RWPE1 (cell line): ENCODE measurements around the gene KLHL2.

Experiments
- CTCF ChIA-PET: fragments of 350-600 bp; sonication (Branson Sonifier 250); formaldehyde crosslinking; extraction: SDS; loops from one replicate; lab custom pipeline; 2021; lab: Yijun Ruan, JAX
- POLR2A ChIA-PET: fragments of 400-600 bp; formaldehyde crosslinking; extraction: SDS; loops from one replicate; lab custom pipeline; 2020; ENCODE audit warnings: antibody characterized with exemption; ENCODE audit not compliant: low non-redundant PET; lab: Yijun Ruan, JAX
- DNase-seq: peaks from one replicate; pipeline ENCODE4 v3.0.0; 2012; ENCODE audit warnings: low spot score
- H3K27ac ChIP-seq: fragments of 450-650 bp; 2 replicates; pipeline ENCODE4 v1.5.1; 2017
- TF ChIP-seq, protein P1 (sequence below): fragments of 450-650 bp; conservative IDR thresholded peaks from 2 replicates; pipeline ENCODE4 v1.5.1; 2017; ENCODE audit warnings: low read depth, mild to moderate bottlenecking

The KLHL2 gene

GRCh38 chr4:165199286-165199685, 8.1 kb upstream of the KLHL2 start:
- POLR2A ChIA-PET, result no interaction called here
- TF ChIP-seq, protein P1, sequence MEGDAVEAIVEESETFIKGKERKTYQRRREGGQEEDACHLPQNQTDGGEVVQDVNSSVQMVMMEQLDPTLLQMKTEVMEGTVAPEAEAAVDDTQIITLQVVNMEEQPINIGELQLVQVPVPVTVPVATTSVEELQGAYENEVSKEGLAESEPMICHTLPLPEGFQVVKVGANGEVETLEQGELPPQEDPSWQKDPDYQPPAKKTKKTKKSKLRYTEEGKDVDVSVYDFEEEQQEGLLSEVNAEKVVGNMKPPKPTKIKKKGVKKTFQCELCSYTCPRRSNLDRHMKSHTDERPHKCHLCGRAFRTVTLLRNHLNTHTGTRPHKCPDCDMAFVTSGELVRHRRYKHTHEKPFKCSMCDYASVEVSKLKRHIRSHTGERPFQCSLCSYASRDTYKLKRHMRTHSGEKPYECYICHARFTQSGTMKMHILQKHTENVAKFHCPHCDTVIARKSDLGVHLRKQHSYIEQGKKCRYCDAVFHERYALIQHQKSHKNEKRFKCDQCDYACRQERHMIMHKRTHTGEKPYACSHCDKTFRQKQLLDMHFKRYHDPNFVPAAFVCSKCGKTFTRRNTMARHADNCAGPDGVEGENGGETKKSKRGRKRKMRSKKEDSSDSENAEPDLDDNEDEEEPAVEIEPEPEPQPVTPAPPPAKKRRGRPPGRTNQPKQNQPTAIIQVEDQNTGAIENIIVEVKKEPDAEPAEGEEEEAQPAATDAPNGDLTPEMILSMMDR, result no peak
- CTCF ChIA-PET, result no interaction called here
- no peak overlapping the region for H3K27ac ChIP-seq
- no peak for DNase-seq

DNA sequence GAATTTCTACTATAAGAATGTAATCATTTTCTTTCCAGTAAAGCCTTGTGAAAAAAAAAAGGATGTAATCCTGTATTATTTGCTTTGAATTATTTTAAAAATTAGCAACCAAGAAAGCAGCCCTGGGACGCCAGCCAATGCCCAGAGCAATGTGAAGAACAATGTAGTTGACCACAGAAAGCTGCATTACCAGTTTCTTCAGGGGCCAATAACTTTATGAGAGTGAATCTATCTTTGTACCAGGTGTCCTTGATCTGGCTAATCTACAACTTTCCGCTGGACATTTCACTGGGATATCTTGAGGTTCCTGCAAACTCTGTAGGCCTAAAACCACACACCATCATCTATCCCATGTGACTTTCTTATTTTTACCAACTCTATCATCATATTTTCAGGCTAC, 7.6 kb upstream of the KLHL2 start:
- peak; percentile 63 for DNase-seq
- no peak overlapping the region for H3K27ac ChIP-seq
- ChIA-PET POLR2A (no interaction called here), CTCF (no interaction called here)
- TF ChIP-seq, protein P1, result no peak

DNA sequence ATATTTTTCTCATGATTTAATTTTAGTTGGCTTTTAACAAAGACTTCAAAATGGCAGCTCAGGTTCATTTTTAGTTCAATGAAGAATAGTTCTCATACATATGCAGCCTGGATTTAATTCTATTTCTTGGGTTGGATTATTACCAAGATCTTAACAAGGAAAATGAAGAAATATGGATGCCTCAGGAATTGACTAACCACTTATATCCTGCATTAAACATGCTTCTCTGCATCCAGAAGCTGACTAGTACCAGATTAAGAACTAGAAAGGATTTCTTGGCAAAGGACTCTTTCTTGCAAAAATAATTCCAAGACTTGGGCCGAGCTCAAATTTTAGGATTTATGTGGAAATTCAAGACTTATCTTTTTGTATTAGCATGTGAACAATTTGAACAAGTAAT, 5.6 kb upstream of the KLHL2 start:
- CTCF ChIA-PET, result no interaction called here
- POLR2A ChIA-PET, result no interaction called here
- TF ChIP-seq, protein P1, result no peak
- DNase-seq, result no peak
- no peak overlapping the region for H3K27ac ChIP-seq

DNA sequence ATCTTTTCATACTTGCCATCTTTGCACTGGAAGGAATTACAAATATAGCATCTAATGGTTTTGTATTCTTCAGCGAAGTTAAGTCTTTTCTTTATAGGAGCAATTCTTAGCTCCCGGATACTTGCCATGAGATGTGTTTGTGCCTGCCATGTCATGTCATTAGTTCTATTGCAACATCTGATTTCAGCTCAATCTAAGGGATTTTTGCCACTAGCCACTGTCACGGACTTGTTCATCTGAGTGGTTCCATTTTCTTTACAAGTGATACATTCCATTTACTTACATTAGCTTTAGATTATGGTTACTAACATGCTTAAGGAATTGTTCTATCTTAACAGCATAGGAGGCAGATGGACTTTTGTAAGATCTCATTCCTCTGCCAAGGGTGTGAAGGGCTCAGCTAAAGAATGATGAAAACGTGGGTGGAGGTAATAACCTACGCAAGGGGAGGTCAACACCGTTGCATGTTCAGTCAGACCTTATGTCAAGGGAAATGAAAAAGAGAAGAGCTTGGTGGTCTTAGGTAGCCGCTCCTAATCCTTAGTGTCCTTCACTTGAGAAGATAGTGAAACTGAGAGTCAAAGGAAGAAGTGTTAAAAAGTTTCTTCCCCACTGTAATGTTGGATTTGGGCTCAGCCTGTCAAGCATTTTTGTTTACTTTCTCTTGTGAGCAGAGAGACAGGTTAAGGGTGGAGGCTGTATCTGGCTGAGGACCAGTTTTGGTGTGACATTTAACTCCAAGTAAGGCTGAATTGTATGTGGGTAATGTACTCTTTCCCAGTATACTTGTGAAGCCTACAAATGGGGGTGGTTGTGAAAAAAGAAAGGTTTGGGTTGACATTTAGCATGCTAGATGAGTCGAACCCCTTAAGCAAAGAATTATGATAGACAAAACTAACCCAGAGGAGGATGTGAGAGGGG, 3.6 kb upstream of the KLHL2 start:
- CTCF ChIA-PET, result interaction anchor here (0.5 to 1.0 kb wide), 2 partner anchors 64 to 72 kb away, joined by 3 to 5 read pairs; no protein-coding TSS in a partner anchor
- POLR2A ChIA-PET, result interaction anchor here (0.6 kb wide), 1 partner anchor 125 kb away, joined by 3 read pairs; no protein-coding TSS in a partner anchor
- DNase-seq, result no peak
- TF ChIP-seq, protein P1, result no peak
- H3K27ac ChIP-seq, result no peak overlapping the region

DNA sequence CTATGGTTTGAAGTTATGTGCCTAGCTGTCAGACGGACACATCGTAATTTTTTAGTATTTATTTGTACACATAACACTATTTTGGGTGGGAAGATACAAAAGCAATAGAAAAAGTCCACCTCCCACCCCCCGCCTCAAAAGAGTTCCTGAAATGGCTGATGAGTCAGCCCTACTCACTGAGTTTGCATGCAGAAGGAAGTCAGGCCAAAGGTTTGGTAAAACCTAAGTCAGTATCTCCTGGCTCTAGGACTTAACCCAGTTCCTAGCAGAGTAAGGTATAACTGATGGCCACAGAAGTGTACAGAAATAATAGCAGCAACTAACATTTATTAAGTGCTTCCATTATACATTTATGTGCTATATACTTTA, 2.9 kb upstream of the KLHL2 start:
- TF ChIP-seq, protein P1, result no peak
- DNase-seq, result no peak
- CTCF ChIA-PET, result interaction anchor here (0.5 kb wide), 1 partner anchor 65 kb away, joined by 3 read pairs; no protein-coding TSS in a partner anchor
- H3K27ac ChIP-seq, result no peak overlapping the region
- POLR2A ChIA-PET, result no interaction called here

DNA sequence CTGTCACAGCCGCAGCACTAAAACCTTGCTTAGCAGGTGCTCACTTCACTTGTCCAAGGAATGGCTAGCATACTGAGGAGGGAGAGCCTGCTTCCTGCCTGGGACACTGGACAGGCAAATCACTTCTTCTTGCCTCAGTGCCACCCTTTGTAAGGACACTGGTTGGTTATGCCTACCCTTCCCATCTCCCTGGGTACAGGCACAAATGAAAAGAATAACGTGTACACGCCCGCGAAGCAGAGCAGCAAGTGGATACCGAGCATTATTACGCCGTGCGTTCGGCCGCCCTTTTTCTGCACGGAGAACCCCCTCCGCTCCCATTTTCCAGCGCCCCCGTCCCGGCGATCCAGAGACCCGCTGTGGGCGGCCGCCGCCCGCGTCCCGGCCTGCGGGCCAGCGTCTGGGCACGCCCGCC, 338 bp upstream of the KLHL2 start:
- peak overlapping the region; percentile 79 for H3K27ac ChIP-seq
- no peak for DNase-seq
- ChIA-PET CTCF (no interaction called here), POLR2A (no interaction called here)
- TF ChIP-seq, protein P1, result no peak
